Panc1 (cell line): Measurements from ENCODE around the gene MAGI3.

ENCODE experiments used
- POLR2AphosphoS5 ChIP-seq: IDR thresholded peaks from 2 replicates; pipeline ENCODE4 v1.6.1; 2012; ENCODE audit warnings: mild to moderate bottlenecking, low read depth, low read length, moderate library complexity
- REST ChIP-seq, 2 experiments: IDR thresholded peaks; 2 replicates each; pipeline ENCODE4 v1.6.1; 2011 to 2012; ENCODE audit warnings: low read depth in 2 of 2, control low read depth in 1 of 2, low read length in 1 of 2, mild to moderate bottlenecking in 1 of 2, moderate library complexity in 1 of 2; ENCODE audit not compliant: insufficient read depth in 1 of 2
- SIN3A ChIP-seq: IDR thresholded peaks from 2 replicates; pipeline ENCODE4 v1.6.1; 2012; ENCODE audit warnings: low read depth, mild to moderate bottlenecking, low read length, moderate library complexity, borderline replicate concordance; ENCODE audit not compliant: insufficient read depth
- TF ChIP-seq, protein P1 (sequence below): fragments of 450-650 bp; IDR thresholded peaks from 2 replicates; pipeline ENCODE4 v1.5.1; 2017; ENCODE audit warnings: mild to moderate bottlenecking

GRCh38 chr1:113653741-113654140, 263.4 kb downstream of the MAGI3 start:
- TF ChIP-seq, protein P1, sequence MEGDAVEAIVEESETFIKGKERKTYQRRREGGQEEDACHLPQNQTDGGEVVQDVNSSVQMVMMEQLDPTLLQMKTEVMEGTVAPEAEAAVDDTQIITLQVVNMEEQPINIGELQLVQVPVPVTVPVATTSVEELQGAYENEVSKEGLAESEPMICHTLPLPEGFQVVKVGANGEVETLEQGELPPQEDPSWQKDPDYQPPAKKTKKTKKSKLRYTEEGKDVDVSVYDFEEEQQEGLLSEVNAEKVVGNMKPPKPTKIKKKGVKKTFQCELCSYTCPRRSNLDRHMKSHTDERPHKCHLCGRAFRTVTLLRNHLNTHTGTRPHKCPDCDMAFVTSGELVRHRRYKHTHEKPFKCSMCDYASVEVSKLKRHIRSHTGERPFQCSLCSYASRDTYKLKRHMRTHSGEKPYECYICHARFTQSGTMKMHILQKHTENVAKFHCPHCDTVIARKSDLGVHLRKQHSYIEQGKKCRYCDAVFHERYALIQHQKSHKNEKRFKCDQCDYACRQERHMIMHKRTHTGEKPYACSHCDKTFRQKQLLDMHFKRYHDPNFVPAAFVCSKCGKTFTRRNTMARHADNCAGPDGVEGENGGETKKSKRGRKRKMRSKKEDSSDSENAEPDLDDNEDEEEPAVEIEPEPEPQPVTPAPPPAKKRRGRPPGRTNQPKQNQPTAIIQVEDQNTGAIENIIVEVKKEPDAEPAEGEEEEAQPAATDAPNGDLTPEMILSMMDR: no peak
- TF ChIP-seq POLR2AphosphoS5 (no peak), REST (IDR thresholded peaks at IDR 0.05; ENCODE audit: insufficient read depth in 1 of 2, low read depth in 2 of 2, low read length in 1 of 2) (no peak), SIN3A (no peak)
